HG03139 (cell line): ENCODE measurements around the gene VSIG10.
"Not testable (repeated sequence)": the region's sequence is repeated elsewhere in the genome, so short reads cannot be mapped to it uniquely, and the experiment has no call there.

Experiments
- ATAC-seq: cut with Tn5 transposase; IDR thresholded peaks from one replicate; pipeline ENCODE4 v1.9.1; 2021; ENCODE audit not compliant: unreplicated experiment

The VSIG10 gene, protein sequence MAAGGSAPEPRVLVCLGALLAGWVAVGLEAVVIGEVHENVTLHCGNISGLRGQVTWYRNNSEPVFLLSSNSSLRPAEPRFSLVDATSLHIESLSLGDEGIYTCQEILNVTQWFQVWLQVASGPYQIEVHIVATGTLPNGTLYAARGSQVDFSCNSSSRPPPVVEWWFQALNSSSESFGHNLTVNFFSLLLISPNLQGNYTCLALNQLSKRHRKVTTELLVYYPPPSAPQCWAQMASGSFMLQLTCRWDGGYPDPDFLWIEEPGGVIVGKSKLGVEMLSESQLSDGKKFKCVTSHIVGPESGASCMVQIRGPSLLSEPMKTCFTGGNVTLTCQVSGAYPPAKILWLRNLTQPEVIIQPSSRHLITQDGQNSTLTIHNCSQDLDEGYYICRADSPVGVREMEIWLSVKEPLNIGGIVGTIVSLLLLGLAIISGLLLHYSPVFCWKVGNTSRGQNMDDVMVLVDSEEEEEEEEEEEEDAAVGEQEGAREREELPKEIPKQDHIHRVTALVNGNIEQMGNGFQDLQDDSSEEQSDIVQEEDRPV

DNA sequence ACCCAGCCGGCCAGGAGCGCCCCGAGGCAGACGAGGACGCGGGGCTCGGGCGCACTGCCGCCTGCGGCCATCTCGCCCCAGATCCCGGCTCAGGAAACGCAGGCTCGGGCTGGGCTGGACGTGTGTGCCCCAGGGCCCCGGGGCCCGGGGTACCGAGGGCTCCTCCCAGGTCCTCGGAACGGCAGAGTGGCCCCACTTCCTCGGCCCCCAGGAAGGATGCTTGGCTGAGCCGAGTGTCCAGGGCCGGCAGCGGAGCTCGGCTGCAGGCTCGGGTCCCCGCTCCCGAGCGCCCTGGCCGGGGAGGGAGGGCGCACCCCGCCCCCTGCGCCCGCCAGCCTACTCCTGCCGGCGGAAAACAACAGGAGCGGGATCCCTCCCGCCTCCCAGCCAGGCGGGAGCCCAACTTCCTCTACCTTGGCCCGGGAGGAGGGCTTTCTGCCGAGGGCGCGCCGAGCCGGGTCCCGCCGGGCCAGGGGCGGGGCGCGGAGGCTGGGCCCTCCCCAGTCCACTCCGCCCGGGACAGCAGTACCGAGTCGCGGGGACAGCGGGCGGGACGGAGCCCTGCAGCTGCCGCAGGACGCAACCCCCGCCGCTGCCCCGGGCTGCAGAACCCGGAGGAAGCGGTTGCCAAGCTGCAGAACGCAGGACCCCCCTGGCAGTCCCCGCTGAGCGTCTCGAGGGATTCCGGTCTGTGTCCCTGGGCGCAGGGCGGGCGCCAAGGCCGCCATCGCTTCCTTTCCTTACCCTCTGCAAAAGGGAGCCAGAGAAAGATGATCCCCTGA is at the start of gene VSIG10:
Gene VSIG10 (minus strand): TSS at position 411 of the 782 bp plus-strand sequence. CDS start 340 bp downstream, at position 71.
- ATAC-seq: no peak

- ATAC-seq: no peak
Observed at GRCh38 chr12:118151755-118152154, 47.9 kb upstream of the VSIG10 start.

GRCh38 chr12:118150625-118151024 is 46.8 kb upstream of the VSIG10 start:
- ATAC-seq: no peak

DNA sequence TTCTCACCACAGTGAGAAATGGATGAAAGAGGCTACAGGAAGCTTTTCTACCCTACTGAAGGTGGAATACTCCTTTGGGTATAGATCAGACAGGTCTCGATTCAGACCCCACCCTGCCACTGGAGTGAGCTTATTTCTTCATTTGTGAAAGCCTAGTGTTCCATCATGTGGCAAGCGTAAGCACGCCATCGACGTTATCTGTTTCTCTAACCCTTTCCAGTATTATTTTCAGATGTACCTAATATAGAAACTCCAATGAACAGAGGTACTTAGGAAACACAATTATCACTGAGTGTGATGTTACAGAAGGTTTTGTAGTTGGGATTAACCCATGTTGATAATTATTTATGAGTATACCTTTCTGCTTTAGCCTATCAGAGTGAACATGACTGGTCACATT is 44.5 kb upstream of the VSIG10 start:
- no peak for ATAC-seq

- ATAC-seq: no peak
Observed at GRCh38 chr12:118145798-118146156, 42.0 kb upstream of the VSIG10 start.

DNA sequence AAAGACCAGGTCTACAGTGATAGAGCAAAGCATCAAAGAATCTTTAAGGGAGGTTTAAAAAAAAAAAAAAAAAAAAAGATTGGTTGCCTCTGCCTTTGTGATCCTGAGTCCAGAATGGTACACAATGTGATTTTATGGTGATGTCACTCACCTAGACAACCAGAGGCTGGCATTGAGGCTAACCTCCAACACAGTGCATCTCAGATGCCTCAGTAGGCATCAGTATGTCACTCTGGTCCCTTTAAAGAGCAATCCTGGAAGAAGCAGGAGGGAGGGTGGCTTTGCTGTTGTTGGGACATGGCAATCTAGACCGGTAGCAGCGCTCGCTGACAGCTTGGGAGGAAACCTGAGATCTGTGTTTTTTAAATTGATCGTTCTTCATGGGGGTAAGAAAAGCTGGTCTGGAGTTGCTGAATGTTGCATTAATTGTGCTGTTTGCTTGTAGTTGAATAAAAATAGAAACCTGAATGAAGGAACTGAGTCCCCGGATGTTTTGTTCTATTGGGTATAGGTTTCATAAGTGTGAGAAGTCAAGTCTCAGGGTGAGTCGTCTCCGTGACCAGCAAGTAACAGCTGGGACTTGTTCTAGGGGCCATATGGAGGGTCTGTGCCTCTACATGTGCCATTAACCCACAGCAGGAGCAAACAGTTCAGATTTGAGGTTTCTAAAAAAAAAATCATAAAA is 41.4 kb upstream of the VSIG10 start:
- ATAC-seq: no peak

- ATAC-seq: no peak
Observed at GRCh38 chr12:118144499-118144898, 40.7 kb upstream of the VSIG10 start.

GRCh38 chr12:118140825-118141224 is 37.0 kb upstream of the VSIG10 start:
- ATAC-seq: no peak

- no peak for ATAC-seq
Observed at GRCh38 chr12:118137148-118137678, 33.4 kb upstream of the VSIG10 start.

GRCh38 chr12:118136559-118137003 is 32.8 kb upstream of the VSIG10 start:
- ATAC-seq: peak; percentile 23

DNA sequence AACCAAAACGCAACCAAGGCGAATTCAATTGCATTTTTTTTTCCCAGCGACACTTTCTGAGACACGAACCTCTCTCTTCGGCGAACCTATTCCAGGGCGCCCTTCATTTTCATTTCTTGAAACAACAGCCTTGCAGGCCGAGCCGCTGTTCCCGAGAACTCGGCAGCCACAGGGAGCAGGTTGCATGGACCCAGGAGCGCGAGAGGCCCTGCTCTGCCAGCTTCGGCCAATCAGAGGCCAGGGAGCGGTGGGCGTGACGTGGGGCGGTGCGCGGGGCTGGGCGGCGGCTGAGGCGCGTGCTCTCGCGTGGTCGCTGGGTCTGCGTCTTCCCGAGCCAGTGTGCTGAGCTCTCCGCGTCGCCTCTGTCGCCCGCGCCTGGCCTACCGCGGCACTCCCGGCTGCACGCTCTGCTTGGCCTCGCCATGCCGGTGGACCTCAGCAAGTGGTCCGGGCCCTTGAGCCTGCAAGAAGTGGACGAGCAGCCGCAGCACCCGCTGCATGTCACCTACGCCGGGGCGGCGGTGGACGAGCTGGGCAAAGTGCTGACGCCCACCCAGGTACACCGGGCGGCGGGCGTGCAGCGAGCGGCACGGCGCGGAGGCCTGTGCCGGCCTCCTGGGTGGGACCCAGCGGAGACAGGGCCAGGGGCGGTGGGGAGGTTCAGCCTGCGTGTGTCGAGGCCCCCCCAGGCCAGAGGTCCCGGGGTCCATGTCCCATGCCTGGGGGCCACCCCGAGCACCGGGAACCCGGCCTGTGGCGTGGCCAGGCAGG is 32.2 kb upstream of the VSIG10 start, which contains the start of gene PEBP1:
Gene PEBP1 (plus strand): TSS at position 337 of the 771 bp plus-strand sequence. CDS start 86 bp downstream, at position 423.
- peak; percentile 98 for ATAC-seq

DNA sequence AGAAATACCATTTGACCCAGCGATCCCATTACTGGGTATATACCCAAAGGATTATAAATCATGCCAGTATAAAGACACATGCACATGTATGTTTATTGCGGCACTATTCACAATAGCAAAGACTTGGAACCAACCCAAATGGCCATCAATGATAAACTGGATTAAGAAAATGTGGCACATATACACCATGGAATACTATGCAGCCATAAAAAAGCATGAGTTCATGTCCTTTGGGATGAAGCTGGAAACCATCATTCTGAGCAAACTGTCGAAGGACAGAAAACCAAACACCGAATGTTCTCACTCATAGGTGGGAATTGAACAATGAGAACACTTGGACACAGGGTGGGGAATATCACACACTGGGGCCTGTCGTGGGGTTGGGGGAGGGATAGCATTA is 25.6 kb upstream of the VSIG10 start:
- ATAC-seq: not testable (repeated sequence)

- no peak for ATAC-seq
Observed at GRCh38 chr12:118127867-118128266, 24.1 kb upstream of the VSIG10 start.

GRCh38 chr12:118126119-118126757 is 22.4 kb upstream of the VSIG10 start:
- no peak for ATAC-seq

DNA sequence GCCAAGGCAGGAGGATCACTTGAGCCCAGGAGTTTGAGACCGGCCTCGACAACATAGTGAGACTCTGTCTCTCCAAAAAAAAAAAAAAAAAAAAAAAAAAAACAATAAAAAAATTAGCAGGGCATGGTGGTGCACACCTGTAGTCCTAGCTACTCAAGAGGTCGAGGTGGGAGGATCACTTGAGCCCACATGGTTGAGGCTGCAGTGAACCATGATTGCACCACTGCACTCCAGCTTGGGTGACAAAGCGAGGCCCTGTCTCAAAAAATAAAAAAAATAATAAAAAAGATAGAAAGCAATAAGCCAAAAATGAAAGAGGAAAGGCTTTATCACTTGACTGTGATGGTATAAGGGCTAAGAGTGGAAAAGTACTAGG is 21.9 kb upstream of the VSIG10 start:
- ATAC-seq: no peak

GRCh38 chr12:118124333-118124874 is 20.6 kb upstream of the VSIG10 start:
- no peak for ATAC-seq

GRCh38 chr12:118122264-118122663 is 18.5 kb upstream of the VSIG10 start:
- ATAC-seq: no peak

GRCh38 chr12:118120579-118121363 is 17.0 kb upstream of the VSIG10 start:
- ATAC-seq: peak; percentile 73

DNA sequence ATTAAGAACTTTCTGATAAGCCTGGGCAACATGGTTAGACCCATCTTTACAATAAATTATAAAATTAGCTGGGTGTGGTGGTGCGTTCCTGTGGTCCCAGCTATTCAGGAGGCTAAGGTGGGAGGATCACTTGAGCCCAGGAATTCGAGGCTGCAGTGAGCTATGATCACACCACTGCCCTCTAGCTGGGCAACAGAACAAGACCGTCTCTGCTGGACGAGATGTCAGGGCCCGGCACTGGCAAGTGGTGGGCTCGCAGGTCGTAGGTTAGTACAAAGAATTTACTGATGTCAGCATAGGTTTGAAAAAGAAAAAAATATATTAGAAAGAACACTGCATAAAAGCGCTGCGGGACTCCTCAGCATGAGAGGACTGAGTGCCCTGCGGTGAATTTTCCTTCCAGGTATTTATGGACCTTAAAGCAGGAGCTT is 15.7 kb upstream of the VSIG10 start:
- ATAC-seq: no peak
